T-helper 2 cell treated with Interferon-gamma antibody and Interleukin-4, amounts not matched to agents 100 ng/mL and 5 ng/mL, for 36 hours (primary cell): ENCODE measurements around the gene MINDY2. TPM values are rescaled to one million over a fixed set of nuclear protein-coding genes. Genes with fewer than 3 reads are reported as not detected.

ENCODE experiments used
- intact Hi-C: fragments of 100-400 bp; cut with micrococcal nuclease; formaldehyde crosslinking; loops from one replicate; pipeline ENCODE4 v1.15.1; 2023
- total RNA-seq: library from RNA; stranded (reverse); gene quantifications from 2 replicates; pipeline ENCODE4 v1.2.3, GENCODE V29; 2022

Gene MINDY2, protein sequence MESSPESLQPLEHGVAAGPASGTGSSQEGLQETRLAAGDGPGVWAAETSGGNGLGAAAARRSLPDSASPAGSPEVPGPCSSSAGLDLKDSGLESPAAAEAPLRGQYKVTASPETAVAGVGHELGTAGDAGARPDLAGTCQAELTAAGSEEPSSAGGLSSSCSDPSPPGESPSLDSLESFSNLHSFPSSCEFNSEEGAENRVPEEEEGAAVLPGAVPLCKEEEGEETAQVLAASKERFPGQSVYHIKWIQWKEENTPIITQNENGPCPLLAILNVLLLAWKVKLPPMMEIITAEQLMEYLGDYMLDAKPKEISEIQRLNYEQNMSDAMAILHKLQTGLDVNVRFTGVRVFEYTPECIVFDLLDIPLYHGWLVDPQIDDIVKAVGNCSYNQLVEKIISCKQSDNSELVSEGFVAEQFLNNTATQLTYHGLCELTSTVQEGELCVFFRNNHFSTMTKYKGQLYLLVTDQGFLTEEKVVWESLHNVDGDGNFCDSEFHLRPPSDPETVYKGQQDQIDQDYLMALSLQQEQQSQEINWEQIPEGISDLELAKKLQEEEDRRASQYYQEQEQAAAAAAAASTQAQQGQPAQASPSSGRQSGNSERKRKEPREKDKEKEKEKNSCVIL
- total RNA-seq, result 12.6 and 13.4 TPM in 2 replicates

- intact Hi-C loops, result loop anchor here (1.0 to 5.0 kb wide), 4 partner anchors 22 to 918 kb away; partner anchors contain the start of genes ADAM10, BNIP2 and SLTM
Measured at GRCh38 chr15:58770857-58771620, at the start of gene MINDY2. Gene MINDY2 (plus strand): TSS chr15:58771302. CDS start chr15:58771396, 94 bp downstream.

- intact Hi-C loops, result no loop called here
Measured at GRCh38 chr15:58724466-58724865, 46.6 kb upstream of the MINDY2 start.

DNA sequence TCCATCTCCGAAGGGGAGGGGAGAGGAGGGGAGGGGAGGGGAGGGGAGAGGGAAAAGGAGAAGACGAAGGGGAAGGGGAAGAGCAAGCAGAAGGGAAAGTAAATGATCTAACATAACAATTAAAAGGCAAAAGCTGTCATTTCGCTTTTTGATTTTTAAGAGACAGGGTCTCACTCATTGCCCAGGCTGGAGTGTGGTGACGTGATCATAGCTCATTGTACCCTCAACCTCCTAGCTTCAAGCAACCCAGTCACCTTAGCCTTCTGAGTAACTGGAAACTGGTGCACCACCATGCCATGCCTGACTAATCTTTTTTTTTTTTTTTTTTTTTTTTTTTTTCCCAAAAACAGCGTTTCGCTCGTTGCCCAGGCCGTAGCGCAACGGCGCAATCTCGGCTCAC lies 44.2 kb upstream of the MINDY2 start:
- intact Hi-C loops, result no loop called here

GRCh38 chr15:58731756-58732535 lies 39.2 kb upstream of the MINDY2 start:
- intact Hi-C loops, result no loop called here

GRCh38 chr15:58732625-58733363 lies 38.3 kb upstream of the MINDY2 start:
- intact Hi-C loops, result no loop called here

- intact Hi-C loops, result no loop called here
Measured at GRCh38 chr15:58734859-58735258, 36.2 kb upstream of the MINDY2 start.

DNA sequence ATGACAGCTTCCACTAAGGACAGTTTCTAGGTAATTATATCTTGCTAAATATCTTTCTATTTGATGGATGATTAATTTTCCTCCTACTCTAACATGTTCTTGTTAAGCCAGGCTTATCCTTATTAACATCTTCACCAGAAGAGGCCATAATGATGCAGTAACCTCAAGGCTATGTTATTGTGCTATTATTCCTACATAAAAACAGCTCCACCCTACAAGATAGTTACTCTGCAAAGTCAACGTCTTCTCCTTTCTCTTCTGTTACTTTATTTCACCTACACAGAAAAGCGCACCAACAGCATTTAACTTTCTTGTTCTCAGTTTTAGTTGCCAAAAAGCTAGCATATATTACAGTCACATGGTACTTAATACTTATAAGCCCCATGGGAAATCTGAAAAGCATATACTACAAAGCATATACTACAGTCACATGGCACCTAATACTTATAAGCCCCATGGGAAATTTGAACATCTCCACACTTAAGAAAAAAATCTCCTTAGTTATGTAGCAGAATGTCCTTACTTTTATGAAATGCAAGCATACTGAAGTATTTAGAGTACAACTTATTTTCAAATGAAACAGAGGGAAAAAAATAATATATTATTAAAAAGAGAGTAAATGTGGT lies 35.0 kb upstream of the MINDY2 start:
- intact Hi-C loops, result no loop called here

DNA sequence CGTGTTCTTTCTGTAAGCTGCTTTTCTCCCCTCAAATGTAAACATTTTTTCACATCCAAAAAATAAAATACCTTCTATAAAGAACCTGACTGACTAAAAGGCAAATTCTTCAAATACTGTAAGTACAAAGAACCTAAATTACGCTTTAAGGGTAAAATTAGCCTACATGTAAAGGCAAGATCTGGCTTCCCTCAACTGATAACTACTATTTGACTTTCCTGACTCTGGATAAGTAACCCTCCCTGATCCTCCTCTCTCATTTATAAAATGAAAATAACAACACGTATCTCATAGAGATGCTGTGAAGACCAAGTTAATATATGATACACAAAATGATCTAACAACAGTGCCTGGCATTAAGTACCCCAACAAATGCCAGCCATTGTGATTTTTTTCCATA lies 33.8 kb upstream of the MINDY2 start:
- intact Hi-C loops, result no loop called here

DNA sequence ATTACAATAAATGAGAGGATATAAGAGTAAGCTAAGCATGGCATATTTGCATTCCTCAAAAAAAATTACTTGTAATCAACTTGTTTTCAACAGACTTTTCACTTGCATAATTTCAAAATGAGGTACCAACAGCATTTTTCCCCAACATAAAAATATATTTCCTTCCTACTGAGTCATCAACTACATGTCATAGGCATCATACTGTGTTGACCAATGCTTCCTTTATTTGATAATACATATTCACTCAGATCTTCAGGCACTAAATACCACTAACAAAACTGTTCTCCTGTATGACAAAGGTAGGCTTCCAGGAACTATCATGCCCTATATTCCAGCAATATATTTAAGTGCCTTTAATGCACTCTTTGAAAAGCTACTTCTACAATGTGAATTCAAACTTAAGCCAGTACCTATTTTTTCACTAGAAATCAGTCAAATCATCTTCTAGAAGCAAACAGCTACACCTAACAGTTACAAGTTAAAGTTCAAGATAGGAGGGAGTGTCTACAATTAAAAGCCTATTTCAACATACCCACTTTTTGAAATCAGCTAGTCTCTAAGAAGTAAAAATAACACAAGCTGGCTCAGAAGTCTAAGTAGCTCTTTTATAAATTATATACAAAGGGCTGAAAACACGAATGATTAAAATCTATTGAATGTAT lies 32.9 kb upstream of the MINDY2 start:
- intact Hi-C loops, result no loop called here

GRCh38 chr15:58740436-58740835 lies 30.7 kb upstream of the MINDY2 start:
- intact Hi-C loops, result no loop called here

DNA sequence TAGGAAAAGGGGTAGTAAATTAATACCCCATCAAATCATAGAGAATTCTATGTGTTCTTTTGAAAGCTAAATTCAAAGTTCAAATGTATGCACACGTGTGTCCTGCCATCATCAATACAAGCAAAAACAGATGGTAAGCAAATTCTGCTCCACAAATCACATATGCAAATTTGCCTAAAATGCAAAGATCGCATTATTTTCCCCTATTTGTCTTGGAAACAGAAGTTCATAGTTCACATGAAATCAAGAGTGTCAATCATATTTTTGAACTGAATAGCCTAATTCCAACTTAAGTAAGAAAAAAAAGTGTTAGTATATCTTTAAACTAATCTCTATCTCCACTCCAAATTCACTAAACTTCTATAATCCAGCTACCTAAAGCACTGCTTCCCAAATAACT lies 30.1 kb upstream of the MINDY2 start:
- intact Hi-C loops, result no loop called here

GRCh38 chr15:58742022-58742813 lies 28.9 kb upstream of the MINDY2 start:
- intact Hi-C loops, result no loop called here

DNA sequence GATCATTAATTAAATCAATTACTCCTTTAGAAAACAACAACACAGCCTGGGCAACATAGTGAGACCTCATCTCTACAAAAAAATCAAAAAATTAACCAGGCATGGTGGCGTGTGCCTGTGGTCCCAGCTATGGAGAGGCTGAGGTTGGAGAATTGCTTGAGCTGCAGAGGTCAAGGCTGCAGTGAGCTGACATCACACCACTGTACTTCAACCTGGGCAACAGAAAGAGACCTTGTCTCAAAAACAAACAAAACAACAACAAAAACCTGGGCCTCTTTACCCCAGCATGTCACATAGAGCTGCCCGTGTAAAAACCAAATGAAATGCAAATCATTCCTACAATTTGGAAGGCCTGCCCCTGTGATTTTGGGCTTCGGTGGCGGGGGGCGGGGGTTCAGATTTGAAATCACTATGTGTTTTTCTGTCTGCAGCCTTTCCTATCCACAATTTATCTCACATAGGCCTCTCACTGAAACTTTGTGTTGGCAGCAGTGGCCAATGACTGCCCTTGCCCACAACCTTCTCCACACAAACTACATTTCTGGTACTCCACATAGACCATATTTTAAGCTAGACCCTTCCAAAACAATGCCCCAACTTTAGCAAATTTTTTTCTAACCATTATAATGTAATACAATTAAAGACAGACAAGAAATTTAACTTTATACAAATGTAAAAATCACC lies 28.1 kb upstream of the MINDY2 start:
- intact Hi-C loops, result no loop called here

DNA sequence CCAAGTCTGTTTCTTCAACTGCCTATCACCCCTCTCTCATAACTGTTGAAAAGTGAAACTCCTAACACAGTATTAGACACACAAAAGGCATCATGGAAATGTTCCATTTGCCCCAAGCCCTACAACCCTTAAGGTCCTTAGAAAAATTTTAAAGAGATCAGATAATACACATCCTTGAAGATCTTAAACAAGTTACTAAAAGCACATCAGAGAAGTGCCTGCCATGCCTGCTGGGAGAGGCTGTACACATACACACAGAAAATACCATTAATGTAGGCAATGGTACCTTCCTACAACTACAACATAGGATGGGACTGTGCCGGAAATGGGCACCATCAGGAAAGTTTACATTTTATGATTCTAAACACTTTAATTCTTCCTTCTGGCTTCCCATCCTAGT lies 24.9 kb upstream of the MINDY2 start:
- intact Hi-C loops, result no loop called here

- intact Hi-C loops, result loop anchor here (2.0 kb wide), 1 partner anchor 39 kb away; no protein-coding TSS in a partner anchor
Measured at GRCh38 chr15:58748040-58748851, 22.9 kb upstream of the MINDY2 start.

DNA sequence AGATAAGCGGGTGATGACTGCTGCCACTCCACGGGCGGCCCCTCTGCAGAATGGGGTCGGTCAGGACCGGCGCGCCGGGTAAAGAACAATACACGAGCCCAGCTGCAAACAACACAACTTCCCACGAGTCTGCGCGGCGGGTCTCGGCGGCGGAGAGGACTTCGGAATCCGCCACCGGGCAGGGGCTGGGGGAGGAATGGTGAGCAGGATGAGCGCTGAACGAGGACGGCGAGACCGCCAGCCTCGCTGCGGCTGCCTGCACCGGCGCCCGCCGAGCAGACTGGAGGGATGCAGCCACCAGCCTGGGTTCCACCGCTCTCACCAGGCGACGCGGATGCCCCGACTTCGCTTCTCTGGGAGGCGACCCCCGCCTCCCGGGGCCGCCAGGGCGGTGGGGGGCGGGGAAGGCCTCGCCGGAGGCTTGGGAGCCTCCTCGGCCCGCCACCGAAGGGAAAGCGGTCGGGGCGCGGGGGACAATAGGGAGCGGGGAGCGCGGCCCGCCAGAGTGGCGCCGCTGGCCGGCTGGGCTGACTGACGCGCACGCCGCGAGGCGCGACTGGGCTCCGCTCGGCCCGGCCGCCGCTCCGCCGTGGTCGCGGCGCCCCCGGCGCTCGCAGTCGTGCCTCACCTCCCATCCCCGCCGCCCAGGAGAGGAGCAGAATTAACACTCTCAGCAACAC lies 22.1 kb upstream of the MINDY2 start:
- intact Hi-C loops, result loop anchor here (1.0 to 2.0 kb wide), 3 partner anchors 22 to 121 kb away; partner anchors contain the start of gene MINDY2
